Esophagus mucosa (tissue), 1 donor: ENCODE data around the gene CC2D2B. TPM values are rescaled to one million over a fixed set of nuclear protein-coding genes. Genes with fewer than 3 reads are reported as not detected.
"Not testable (repeated sequence)": the region's sequence is repeated elsewhere in the genome, so short reads cannot be mapped to it uniquely, and the experiment has no call there.

Experiments used
- ATAC-seq: fragments of 200-7000 bp; cut with Tn5 transposase; one replicate; pipeline ENCODE4 v1.9.1; 2020
- total RNA-seq: library from RNA; stranded (reverse); gene quantifications from one replicate; pipeline ENCODE4 v1.2.4, GENCODE V29; 2023
- donor health status: DM: yes; HTN: yes; CAD: no.

CC2D2B gene
- 0.36 TPM for total RNA-seq

DNA sequence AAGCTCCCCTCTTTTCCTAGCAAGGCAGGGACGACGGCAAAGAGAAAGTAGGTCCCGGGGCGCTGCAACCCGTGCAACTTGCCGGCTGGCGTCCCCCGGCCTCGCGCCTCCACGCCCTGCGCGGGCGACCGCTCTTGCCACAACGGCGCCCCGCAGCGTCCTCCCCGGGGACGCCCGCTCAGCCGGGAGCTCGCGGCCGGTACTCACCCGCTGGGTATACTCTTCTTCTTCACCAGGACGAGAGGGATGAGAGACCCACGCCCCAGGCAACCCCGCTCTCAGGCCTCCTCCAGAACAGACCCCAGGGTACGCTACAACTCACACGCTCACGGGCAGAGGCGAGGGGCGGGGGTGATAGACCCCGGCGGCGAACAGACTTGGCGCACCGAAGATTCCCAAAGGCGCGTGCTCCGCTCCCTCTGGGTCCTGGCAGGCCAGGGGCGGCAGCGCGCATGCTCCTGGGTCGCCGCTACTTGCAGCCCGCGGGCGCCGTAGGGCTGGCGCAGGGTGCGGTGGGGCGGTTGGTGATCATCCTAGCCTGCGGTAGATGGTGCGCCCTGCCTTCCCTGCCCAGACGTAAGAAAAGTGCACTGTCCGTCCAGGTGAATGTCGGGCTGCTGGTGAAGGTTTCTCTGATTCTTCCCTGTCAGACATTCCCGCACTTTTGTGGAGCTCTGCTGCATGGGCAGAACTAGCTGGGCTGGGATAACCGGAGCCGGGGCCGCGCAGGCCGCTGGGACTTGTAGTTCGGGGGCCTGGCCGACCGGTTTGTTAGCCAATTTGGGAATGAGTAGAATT is at the start of gene CC2D2B:
CC2D2B (plus strand) TSS at position 520 of the 798 bp plus-strand sequence. CDS start 3,349 bp downstream, outside the sequence.
- peak; percentile 91 for ATAC-seq

- ATAC-seq: no peak
Measured at GRCh38 chr10:95860166-95860940, 47.4 kb upstream of the CC2D2B start.

- ATAC-seq: no peak
Measured at GRCh38 chr10:95861386-95861785, 46.4 kb upstream of the CC2D2B start.

- ATAC-seq: peak; percentile 83
Measured at GRCh38 chr10:95864906-95865813, 42.6 kb upstream of the CC2D2B start.

- ATAC-seq: no peak
Measured at GRCh38 chr10:95865814-95866466, 41.8 kb upstream of the CC2D2B start.

- ATAC-seq: no peak
Measured at GRCh38 chr10:95866467-95866842, 41.3 kb upstream of the CC2D2B start.

DNA sequence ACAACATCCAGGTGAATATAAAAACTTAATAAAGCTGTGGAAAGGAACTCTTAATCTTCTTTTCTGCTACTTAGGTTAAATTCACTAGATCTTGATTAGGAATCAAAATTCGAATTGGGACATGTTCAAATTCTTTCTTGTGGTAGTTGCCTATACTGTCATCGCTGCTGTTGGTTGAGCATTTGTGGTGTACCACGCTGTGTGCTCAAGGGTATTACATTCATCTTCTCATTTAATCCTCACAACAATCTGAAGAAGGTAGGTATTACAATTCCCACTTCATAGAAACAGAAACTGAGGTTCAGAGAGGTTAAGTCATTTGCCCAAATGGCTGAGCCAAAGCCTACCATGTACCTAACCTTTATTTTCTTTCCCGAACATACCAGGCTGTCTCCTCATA is 39.9 kb upstream of the CC2D2B start:
- no peak for ATAC-seq

GRCh38 chr10:95872158-95872711 is 35.5 kb upstream of the CC2D2B start:
- no peak for ATAC-seq

DNA sequence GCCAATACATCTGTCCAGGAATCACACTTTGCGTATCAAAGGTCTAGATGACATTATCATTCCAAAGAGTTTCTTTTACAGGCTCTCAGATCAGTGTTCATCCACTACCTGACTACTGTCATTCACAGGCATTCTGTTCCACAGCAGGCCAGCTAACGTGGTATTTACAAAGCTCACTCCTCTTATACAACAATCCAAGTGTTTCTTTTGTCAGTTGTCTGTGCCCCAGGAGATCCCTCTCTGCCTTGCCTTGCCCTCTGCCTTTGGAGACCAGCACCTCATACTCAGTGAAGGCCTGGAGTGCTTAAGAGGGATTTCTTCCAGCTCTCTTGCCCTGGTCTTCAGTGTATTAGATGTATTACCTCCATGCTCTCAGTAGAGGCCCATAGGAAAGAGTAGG is 34.6 kb upstream of the CC2D2B start:
- ATAC-seq: no peak

DNA sequence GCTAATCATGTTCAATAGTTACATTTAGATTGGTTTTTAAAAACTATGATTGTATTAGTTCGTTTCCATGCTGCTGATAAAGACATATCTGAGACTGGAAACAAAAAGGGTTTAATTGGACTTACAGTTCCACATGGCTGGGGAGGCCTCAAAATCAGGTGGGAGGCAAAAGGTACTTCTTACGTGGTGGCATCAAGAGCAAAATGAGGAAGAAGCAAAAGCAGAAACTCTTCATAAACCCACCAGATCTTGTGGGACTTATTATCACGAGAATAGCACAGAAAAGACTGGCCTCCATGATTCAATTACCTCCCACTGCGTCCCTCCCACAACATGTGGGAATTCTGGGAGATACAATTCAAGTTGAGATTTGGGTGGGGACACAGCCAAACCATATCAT is 34.1 kb upstream of the CC2D2B start:
- ATAC-seq: no peak

DNA sequence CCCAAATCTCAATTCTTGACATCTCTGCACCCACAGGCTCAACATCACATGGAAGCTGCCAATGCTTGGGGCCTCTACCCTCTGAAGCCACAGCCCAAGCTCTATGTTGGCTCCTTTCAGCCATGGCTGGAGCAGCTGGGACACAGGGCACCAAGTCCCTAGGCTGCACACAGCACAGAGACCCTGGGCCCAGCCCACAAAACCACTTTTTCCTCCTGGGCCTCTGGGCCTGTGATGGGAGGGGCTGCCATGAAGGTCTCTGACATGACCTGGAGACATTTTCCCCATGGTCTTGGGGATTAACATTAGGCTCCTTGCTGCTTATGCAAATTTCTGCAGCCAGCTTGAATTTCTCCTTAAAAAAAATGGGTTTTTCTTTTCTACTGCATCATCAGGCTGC is 33.0 kb upstream of the CC2D2B start:
- not testable (repeated sequence) for ATAC-seq

DNA sequence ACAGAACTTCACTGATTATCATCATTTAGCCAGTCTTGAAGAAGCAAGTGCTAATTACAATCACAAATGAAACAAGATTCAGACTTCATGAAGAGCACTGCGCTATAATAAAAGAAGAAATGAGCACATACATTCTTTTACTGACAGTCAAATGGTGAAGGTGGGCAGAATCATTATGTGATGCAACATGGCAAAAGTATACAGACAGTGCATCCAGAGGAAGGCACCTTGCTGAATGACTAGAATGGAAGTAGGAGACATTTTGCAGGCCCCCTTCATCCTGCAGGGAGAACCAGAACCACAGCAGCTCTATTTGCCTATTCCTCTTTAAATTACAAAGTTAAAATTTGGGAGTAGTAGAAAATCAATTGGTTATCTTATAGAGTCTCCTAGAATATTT is 31.0 kb upstream of the CC2D2B start:
- no peak for ATAC-seq

- ATAC-seq: no peak
Measured at GRCh38 chr10:95877881-95878280, 29.9 kb upstream of the CC2D2B start.

- ATAC-seq: no peak
Measured at GRCh38 chr10:95880704-95881103, 27.1 kb upstream of the CC2D2B start.

DNA sequence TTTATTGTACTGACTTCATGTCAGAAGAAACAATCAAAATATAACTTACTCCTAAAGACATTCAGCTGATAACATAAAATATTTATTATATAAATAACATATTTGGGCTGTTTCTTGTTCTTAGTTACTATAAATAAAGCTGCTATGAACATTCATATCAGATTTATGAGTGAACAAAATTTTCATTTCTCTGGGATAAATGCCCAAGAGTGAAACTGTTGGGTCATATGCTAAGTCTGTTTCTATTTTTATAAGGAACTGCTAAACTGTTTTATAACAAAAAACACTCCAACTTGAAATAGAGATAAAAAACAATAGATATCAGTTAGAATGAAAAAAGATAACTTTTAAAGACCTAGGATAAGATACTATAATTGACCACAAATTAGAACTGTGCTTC is 26.5 kb upstream of the CC2D2B start:
- no peak for ATAC-seq

DNA sequence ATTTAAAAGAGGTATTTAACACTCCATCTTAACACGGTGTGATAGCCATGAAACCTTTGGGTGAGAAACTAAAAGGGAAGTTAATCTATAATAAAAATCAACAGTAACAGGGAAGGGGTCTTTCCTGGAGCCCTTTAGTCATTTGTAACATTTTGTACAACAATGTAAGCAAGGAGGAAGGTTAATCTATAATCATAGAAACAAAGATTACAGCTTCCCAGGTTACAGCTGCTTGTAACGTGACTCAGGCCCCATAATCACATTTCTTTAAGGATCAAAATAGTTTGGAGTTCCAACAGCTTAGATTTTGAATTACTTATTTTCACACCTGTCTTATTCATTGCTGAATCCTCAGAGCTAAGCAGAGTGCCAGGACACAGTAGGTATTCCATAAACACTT is 17.9 kb upstream of the CC2D2B start:
- no peak for ATAC-seq

DNA sequence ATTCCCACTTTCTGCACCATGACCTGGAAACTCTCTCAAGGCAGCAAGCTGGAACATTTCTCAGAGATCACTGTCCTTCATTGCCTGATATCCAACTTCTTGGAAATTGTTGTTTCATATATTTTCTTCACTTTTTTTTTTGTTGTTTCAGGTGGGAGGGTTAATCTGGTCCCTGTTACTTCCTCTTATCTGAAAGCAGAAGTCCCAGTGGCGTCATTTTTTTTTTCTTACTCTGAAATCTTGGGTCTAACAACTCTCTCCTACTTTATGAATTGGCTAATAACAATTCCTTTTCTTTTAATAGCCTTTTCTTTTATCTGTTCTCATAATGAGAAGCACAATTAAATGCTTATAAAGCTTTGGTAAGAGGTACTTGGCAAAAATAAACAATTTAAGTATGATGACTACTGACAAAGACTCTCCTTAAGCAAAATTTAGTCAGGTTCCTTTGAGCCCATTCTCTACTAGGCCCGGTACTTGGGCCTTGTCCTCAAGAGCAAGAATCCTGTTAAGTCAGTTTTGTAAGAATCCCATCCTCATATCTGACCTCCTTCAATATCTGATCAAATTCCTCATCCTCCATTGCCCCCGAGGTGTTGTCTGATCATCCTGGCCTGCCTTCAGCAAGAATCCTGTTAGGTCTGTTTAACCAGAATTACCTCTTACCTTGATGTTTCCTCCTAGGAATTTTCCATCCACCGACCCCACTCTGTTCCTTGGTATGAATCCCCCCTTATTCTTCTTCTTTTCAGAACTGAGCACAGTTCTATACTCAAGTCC is 11.5 kb upstream of the CC2D2B start:
- no peak for ATAC-seq

GRCh38 chr10:95905897-95906580 is 1.7 kb upstream of the CC2D2B start:
- ATAC-seq: not testable (repeated sequence)

GRCh38 chr10:95906677-95907455 is 909 bp upstream of the CC2D2B start:
- peak; percentile 58 for ATAC-seq

DNA sequence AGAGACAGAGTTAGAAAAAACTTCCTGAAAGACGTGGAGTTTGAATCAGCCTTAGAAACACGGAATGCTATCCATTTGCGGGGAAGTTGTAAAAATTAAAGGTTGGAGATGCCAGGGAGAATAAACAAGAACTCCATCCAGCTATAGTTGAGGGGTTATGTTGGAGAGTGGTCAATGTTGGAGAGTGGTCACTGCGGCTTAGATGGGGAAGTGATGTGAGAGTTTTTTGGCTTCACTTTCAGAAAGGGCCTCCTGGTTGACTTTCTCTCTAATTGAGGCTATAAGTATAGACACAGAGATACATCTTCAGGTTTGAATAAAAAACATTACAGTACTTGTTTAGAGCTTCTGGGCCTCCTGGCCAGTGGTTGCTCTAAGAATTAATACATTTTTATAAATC is 675 bp downstream of the CC2D2B start:
- no peak for ATAC-seq
